GM18858 (cell line): ENCODE results near the gene FOXA2.

Experiments
- ATAC-seq: cut with Tn5 transposase; IDR thresholded peaks from one replicate; pipeline ENCODE4 v1.9.1; 2021; ENCODE audit not compliant: unreplicated experiment

Gene FOXA2

GRCh38 chr20:22542427-22542826 is 41.9 kb downstream of the FOXA2 start:
- ATAC-seq, result no peak

GRCh38 chr20:22540832-22541231 is 43.5 kb downstream of the FOXA2 start:
- no peak for ATAC-seq

- ATAC-seq, result no peak
Measured at GRCh38 chr20:22536956-22537756, 47.2 kb downstream of the FOXA2 start.

GRCh38 chr20:22536141-22536828 is 48.1 kb downstream of the FOXA2 start:
- no peak for ATAC-seq

- ATAC-seq, result no peak
Measured at GRCh38 chr20:22535483-22535882, 48.9 kb downstream of the FOXA2 start.

- no peak for ATAC-seq
Measured at GRCh38 chr20:22533823-22534751, 50.3 kb downstream of the FOXA2 start.

- ATAC-seq, result no peak
Measured at GRCh38 chr20:22532598-22532997, 51.8 kb downstream of the FOXA2 start.

- ATAC-seq, result no peak
Measured at GRCh38 chr20:22531756-22532155, 52.6 kb downstream of the FOXA2 start.

- no peak for ATAC-seq
Measured at GRCh38 chr20:22531056-22531615, 53.2 kb downstream of the FOXA2 start.
